Osteoblast (primary cell): ENCODE results near the gene SLC11A1. TPM values are rescaled to one million over a fixed set of nuclear protein-coding genes. Genes with fewer than 3 reads are reported as not detected.

Experiments used
- DNase-seq: peaks from one replicate; pipeline ENCODE4 v3.0.0; 2011; ENCODE audit warnings: low spot score, mixed read lengths; ENCODE audit not compliant: insufficient read length; ENCODE audit errors: missing footprints
- H2AFZ ChIP-seq: 2 replicates; pipeline ENCODE4 v1.6.0; 2011; ENCODE audit warnings: mild to moderate bottlenecking, low read length
- H3K27ac ChIP-seq: 2 replicates; pipeline ENCODE4 v1.5.1; 2011; ENCODE audit warnings: mild to moderate bottlenecking, low read depth, low read length, moderate library complexity
- H3K27me3 ChIP-seq: 2 replicates; pipeline ENCODE4 v1.6.0; 2012; ENCODE audit warnings: mild to moderate bottlenecking, control low read depth, inconsistent platforms, low read length, moderate library complexity; ENCODE audit not compliant: insufficient read depth
- H3K36me3 ChIP-seq: 2 replicates; pipeline ENCODE4 v1.5.1; 2011; ENCODE audit warnings: mild to moderate bottlenecking, low read length, control low read depth, moderate library complexity; ENCODE audit not compliant: insufficient read depth
- H3K4me1 ChIP-seq: 2 replicates; pipeline ENCODE4 v1.5.1; 2011; ENCODE audit warnings: mild to moderate bottlenecking, low read length, control low read depth, moderate library complexity; ENCODE audit not compliant: insufficient read depth
- H3K4me2 ChIP-seq: 2 replicates; pipeline ENCODE4 v1.6.0; 2011; ENCODE audit warnings: mild to moderate bottlenecking, low read length; ENCODE audit not compliant: insufficient read depth
- H3K4me3 ChIP-seq: fragments of 200-600 bp; sonication (generic); 3 replicates; pipeline ENCODE4 v1.5.1; 2012; ENCODE audit warnings: mild to moderate bottlenecking, low read length, inconsistent platforms; ENCODE audit not compliant: insufficient read depth
- H3K79me2 ChIP-seq: 2 replicates; pipeline ENCODE4 v1.6.0; 2012; ENCODE audit warnings: mild to moderate bottlenecking, low read length, control low read depth, inconsistent platforms; ENCODE audit not compliant: insufficient read depth
- H3K9me3 ChIP-seq: 2 replicates; pipeline ENCODE4 v1.5.1; 2011; ENCODE audit warnings: low read depth, low read length, control low read depth
- H4K20me1 ChIP-seq: 2 replicates; pipeline ENCODE4 v1.6.0; 2012; ENCODE audit warnings: mild to moderate bottlenecking, low read length, control low read depth; ENCODE audit not compliant: insufficient read depth
- total RNA-seq: library from RNA; depleted of rRNA; stranded (reverse); fragments of >200 nt; gene quantifications from 2 replicates; pipeline ENCODE4 v1.2.3, GENCODE V29; 2012
- TF ChIP-seq, protein P1 (sequence below): IDR thresholded peaks from 2 replicates; pipeline ENCODE4 v1.5.1; 2011; ENCODE audit warnings: mild to moderate bottlenecking, low read depth, low read length, moderate library complexity; ENCODE audit errors: extremely low read depth

The SLC11A1 gene
- total RNA-seq, 1 donor: 0.36 TPM

DNA sequence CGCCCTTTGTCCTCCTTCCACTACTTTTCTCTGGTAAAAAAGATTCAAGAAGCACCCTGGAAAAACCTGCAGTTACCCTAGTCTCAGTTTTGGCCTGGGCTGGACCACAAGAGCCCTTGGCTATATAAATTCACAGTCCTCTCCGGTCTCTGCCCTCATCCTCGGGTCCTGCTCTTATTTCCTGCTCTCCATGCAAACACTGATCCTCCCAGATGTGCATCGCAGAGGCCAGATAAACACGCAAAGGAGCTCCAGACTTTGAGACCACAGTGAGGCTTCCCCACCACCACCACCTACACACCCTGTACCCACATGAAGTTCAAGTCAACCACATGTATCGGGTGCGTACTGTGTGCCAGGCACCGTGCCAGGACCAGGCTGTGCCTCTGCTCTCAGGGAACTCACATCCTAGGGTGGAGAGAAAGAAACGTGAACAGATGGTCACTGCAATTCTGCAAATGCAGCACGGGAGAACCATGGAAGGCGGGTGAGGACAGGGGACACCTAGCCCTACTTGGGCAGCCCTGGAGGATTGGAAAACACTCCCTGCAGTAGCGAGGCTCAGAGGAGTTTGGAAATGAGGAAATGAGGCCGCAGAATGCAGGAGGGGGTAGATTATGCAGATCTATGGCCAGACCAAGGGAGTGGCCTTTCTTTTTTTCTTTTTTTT lies 25.0 kb downstream of the SLC11A1 start:
- peak overlapping the region; percentile 59 for H3K27ac ChIP-seq
- H3K36me3 ChIP-seq: peaks cover 23% of the 10 kb centered on the region
- H3K79me2 ChIP-seq: peaks cover 13% of the 10 kb centered on the region
- peak overlapping the region; percentile 43 for H2AFZ ChIP-seq
- H3K4me3 ChIP-seq: peak overlapping the region; percentile 76
- peaks cover 2% of the 10 kb centered on the region for H4K20me1 ChIP-seq
- peak overlapping the region; percentile 90 for H3K4me2 ChIP-seq
- H3K4me1 ChIP-seq: peaks cover 19% of the 10 kb centered on the region
- peak; percentile 94 for DNase-seq
- no peaks in the 10 kb centered on the region for H3K9me3 ChIP-seq
- TF ChIP-seq, protein P1, sequence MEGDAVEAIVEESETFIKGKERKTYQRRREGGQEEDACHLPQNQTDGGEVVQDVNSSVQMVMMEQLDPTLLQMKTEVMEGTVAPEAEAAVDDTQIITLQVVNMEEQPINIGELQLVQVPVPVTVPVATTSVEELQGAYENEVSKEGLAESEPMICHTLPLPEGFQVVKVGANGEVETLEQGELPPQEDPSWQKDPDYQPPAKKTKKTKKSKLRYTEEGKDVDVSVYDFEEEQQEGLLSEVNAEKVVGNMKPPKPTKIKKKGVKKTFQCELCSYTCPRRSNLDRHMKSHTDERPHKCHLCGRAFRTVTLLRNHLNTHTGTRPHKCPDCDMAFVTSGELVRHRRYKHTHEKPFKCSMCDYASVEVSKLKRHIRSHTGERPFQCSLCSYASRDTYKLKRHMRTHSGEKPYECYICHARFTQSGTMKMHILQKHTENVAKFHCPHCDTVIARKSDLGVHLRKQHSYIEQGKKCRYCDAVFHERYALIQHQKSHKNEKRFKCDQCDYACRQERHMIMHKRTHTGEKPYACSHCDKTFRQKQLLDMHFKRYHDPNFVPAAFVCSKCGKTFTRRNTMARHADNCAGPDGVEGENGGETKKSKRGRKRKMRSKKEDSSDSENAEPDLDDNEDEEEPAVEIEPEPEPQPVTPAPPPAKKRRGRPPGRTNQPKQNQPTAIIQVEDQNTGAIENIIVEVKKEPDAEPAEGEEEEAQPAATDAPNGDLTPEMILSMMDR: no peak
- no peaks in the 10 kb centered on the region for H3K27me3 ChIP-seq

DNA sequence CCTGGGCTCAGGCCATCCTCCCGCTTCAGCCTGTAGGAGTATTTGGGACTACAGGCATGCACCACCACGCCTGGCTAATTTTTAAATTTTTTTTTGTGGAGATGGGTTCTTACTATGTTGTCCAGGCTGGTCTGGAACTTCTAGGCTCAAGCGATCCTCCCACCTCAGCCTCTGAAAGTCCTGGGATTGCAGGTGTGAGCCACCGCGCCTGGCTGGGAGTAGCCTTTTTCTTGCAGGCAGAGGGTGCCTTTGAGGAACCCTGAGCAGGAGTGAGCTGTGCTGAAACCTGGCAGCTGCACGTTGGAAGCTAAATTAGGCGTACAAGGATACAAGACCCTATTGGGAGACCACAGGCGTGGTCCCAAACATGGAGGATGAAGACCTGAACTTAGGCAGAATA lies 25.6 kb downstream of the SLC11A1 start:
- peak overlapping the region; percentile 90 for H3K4me2 ChIP-seq
- no peak overlapping the region for H2AFZ ChIP-seq
- no peak for DNase-seq
- no peaks in the 10 kb centered on the region for H3K9me3 ChIP-seq
- peaks cover 19% of the 10 kb centered on the region for H3K4me1 ChIP-seq
- TF ChIP-seq, protein P1: no peak
- H3K27me3 ChIP-seq: no peaks in the 10 kb centered on the region
- H3K27ac ChIP-seq: no peak overlapping the region
- no peaks in the 10 kb centered on the region for H4K20me1 ChIP-seq
- H3K79me2 ChIP-seq: peaks cover 6% of the 10 kb centered on the region
- H3K36me3 ChIP-seq: peaks cover 16% of the 10 kb centered on the region
- H3K4me3 ChIP-seq: no peak overlapping the region

DNA sequence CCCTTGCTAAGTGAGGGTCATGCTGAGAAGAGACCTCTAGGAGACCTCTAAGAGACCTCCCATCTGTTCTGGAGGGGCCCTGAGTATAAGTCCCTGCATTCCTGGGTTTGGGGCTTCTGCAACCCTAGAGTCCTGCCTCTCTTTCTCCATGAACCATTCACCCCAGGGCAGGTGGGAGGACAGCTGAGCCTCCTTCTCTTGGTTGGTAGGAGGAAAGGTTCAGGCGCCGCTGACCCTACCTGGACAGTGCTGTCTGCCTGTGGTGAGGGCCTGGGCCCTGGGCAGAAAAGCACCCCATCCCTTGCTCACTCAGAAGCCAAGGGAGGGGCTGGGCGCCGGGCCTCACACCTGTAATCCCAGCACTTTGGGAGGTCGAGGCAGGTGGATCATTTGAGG lies 36.2 kb downstream of the SLC11A1 start:
- Histone ChIP-seq H3K9me3 (no peaks in the 10 kb centered on the region), H3K79me2 (no peaks in the 10 kb centered on the region)

More for the DNA sequence above, 36.2 kb downstream of the SLC11A1 start:
- TF ChIP-seq, protein P1: no peak
- H3K4me2 ChIP-seq: no peak overlapping the region
- no peak overlapping the region for H3K4me3 ChIP-seq
- H2AFZ ChIP-seq: no peak overlapping the region
- no peak overlapping the region for H3K27ac ChIP-seq
- no peaks in the 10 kb centered on the region for H3K36me3 ChIP-seq
- no peaks in the 10 kb centered on the region for H3K4me1 ChIP-seq
- H3K27me3 ChIP-seq: no peaks in the 10 kb centered on the region
- H4K20me1 ChIP-seq: no peaks in the 10 kb centered on the region
- DNase-seq: peak; percentile 9
